ENCODE results near the gene MCUB. TPM values are rescaled to one million over a fixed set of nuclear protein-coding genes. Genes with fewer than 3 reads are reported as not detected.

Gene MCUB
- total RNA-seq, 1 donor from 2014 or later: 7.2 TPM

GRCh38 chr4:109601336-109601735 lies 41.3 kb downstream of the MCUB start:
- H3K4me1 Mint-ChIP-seq (ENCODE audit: low read depth): no peaks in the 10 kb centered on the region
- H3K9me3 Mint-ChIP-seq (ENCODE audit: low read depth): peaks cover 9% of the 10 kb centered on the region
- no peak for DNase-seq (ENCODE audit: low spot score)
- H3K4me3 Mint-ChIP-seq (ENCODE audit: unreplicated experiment): no peak overlapping the region
- no peaks in the 10 kb centered on the region for H3K27me3 Mint-ChIP-seq (ENCODE audit: low read depth)
- no peaks in the 10 kb centered on the region for H3K36me3 Mint-ChIP-seq (ENCODE audit: low read depth)
- H3K27ac Mint-ChIP-seq (ENCODE audit: unreplicated experiment): no peak overlapping the region
- no peak for TF ChIP-seq CTCF (IDR thresholded peaks at IDR 0.05)

GRCh38 chr4:109607976-109608375 lies 47.9 kb downstream of the MCUB start:
- TF ChIP-seq CTCF (IDR thresholded peaks at IDR 0.05): no peak
- peaks cover 24% of the 10 kb centered on the region for H3K9me3 Mint-ChIP-seq (ENCODE audit: low read depth)
- H3K36me3 Mint-ChIP-seq (ENCODE audit: low read depth): peaks cover 6% of the 10 kb centered on the region
- H3K4me1 Mint-ChIP-seq (ENCODE audit: low read depth): no peaks in the 10 kb centered on the region
- H3K4me3 Mint-ChIP-seq (ENCODE audit: unreplicated experiment): no peak overlapping the region
- H3K27me3 Mint-ChIP-seq (ENCODE audit: low read depth): no peaks in the 10 kb centered on the region
- H3K27ac Mint-ChIP-seq (ENCODE audit: unreplicated experiment): no peak overlapping the region
- DNase-seq (ENCODE audit: low spot score): no peak

- Mint-ChIP-seq H3K4me1 (ENCODE audit: low read depth) (no peaks in the 10 kb centered on the region), H3K9me3 (ENCODE audit: low read depth) (peaks cover 22% of the 10 kb centered on the region), H3K27ac (ENCODE audit: unreplicated experiment) (no peak overlapping the region), H3K27me3 (ENCODE audit: low read depth) (no peaks in the 10 kb centered on the region), H3K36me3 (ENCODE audit: low read depth) (peaks cover 6% of the 10 kb centered on the region), H3K4me3 (ENCODE audit: unreplicated experiment) (no peak overlapping the region)
- no peak for DNase-seq (ENCODE audit: low spot score)
- no peak for TF ChIP-seq CTCF (IDR thresholded peaks at IDR 0.05)
Measured at GRCh38 chr4:109608879-109609278, 48.8 kb downstream of the MCUB start.

- no peak for TF ChIP-seq CTCF (IDR thresholded peaks at IDR 0.05)
- peaks cover 6% of the 10 kb centered on the region for H3K36me3 Mint-ChIP-seq (ENCODE audit: low read depth)
- DNase-seq (ENCODE audit: low spot score): no peak
- no peaks in the 10 kb centered on the region for H3K27me3 Mint-ChIP-seq (ENCODE audit: low read depth)
- no peak overlapping the region for H3K4me3 Mint-ChIP-seq (ENCODE audit: unreplicated experiment)
- peaks cover 22% of the 10 kb centered on the region for H3K9me3 Mint-ChIP-seq (ENCODE audit: low read depth)
- no peak overlapping the region for H3K27ac Mint-ChIP-seq (ENCODE audit: unreplicated experiment)
- no peaks in the 10 kb centered on the region for H3K4me1 Mint-ChIP-seq (ENCODE audit: low read depth)
Measured at GRCh38 chr4:109609431-109609830, 49.4 kb downstream of the MCUB start.

- H3K36me3 Mint-ChIP-seq (ENCODE audit: low read depth): peaks cover 6% of the 10 kb centered on the region
- no peaks in the 10 kb centered on the region for H3K27me3 Mint-ChIP-seq (ENCODE audit: low read depth)
- no peak overlapping the region for H3K27ac Mint-ChIP-seq (ENCODE audit: unreplicated experiment)
- H3K9me3 Mint-ChIP-seq (ENCODE audit: low read depth): peaks cover 22% of the 10 kb centered on the region
- no peak for TF ChIP-seq CTCF (IDR thresholded peaks at IDR 0.05)
- H3K4me3 Mint-ChIP-seq (ENCODE audit: unreplicated experiment): no peak overlapping the region
- no peaks in the 10 kb centered on the region for H3K4me1 Mint-ChIP-seq (ENCODE audit: low read depth)
- DNase-seq (ENCODE audit: low spot score): no peak
Measured at GRCh38 chr4:109610489-109610888, 50.4 kb downstream of the MCUB start.
